Esophagus muscularis mucosa (tissue), 4 donors: ENCODE results near the gene HSD3B1. TPM values are rescaled to one million over a fixed set of nuclear protein-coding genes. Genes with fewer than 3 reads are reported as not detected.
"Not testable (repeated sequence)": the region's sequence is repeated elsewhere in the genome, so short reads cannot be mapped to it uniquely, and the experiment has no call there.

ENCODE experiments used
- DNase-seq: peaks from one replicate; pipeline ENCODE4 v3.0.0-alpha.2; 2017; ENCODE audit errors: extremely low spot score
- H3K27ac ChIP-seq, 4 donors: fragments of 200-600 bp; sonication (generic); replicated peaks in 1 of 4; 1 replicate in 3 of 4; 2 replicates in 1 of 4; pipeline ENCODE4 v1.5.1; 2016 to 2019; ENCODE audit warnings: mild to moderate bottlenecking in 1 of 4
- H3K27me3 ChIP-seq, 4 donors: fragments of 200-600 bp; sonication (generic); one replicate each; pipeline versions ENCODE4 v1.5.1 to v1.6.0; 2016 to 2019
- H3K36me3 ChIP-seq, 4 donors: fragments of 200-600 bp; sonication (generic); one replicate each; pipeline ENCODE4 v1.5.1; 2016 to 2019
- H3K4me1 ChIP-seq, 4 donors: fragments of 200-600 bp; sonication (generic); one replicate each; pipeline ENCODE4 v1.5.1; 2016 to 2019
- H3K4me3 ChIP-seq, 4 donors: fragments of 200-600 bp; sonication (generic); 1 replicate in 2 of 4; 2 replicates in 2 of 4; pipeline ENCODE4 v1.5.1; 2016 to 2019; ENCODE audit warnings: mild to moderate bottlenecking in 4 of 4, moderate library complexity in 1 of 4
- H3K9me3 ChIP-seq, 4 donors: fragments of 200-600 bp; sonication (generic); 1 replicate in 3 of 4; 2 replicates in 1 of 4; pipeline ENCODE4 v1.5.1; 2016 to 2019
- EP300 ChIP-seq: sonication (generic); formaldehyde crosslinking; IDR thresholded peaks from one replicate; pipeline ENCODE4 v1.6.1; 2017; ENCODE audit warnings: antibody characterized with exemption
- POLR2A ChIP-seq: fragments of 450-650 bp; IDR thresholded peaks from one replicate; pipeline ENCODE4 v1.6.1; 2017; ENCODE audit warnings: antibody characterized with exemption, moderate library complexity, mild to moderate bottlenecking, low read depth
- POLR2AphosphoS5 ChIP-seq, 2 donors: sonication (generic); formaldehyde crosslinking; IDR thresholded peaks; one replicate each; pipeline ENCODE4 v1.6.1; 2017; ENCODE audit warnings: antibody characterized with exemption in 2 of 2
- WGBS: methylation state at CpG from one replicate; pipeline ENCODE4 v1.1.5; 2018; 5-methylcytosine and 5-hydroxymethylcytosine counted together
- intact Hi-C: fragments of 100-400 bp; cut with DNase I; formaldehyde crosslinking; loops from one replicate; pipeline ENCODE4 v1.15.1; 2023
- total RNA-seq, 4 donors: library from RNA; depleted of rRNA; stranded (reverse); fragments of >200 nt; gene quantifications; one replicate each; pipeline versions ENCODE4 v1.1.0 to v1.2.1, GENCODE V29; 2016
- TF ChIP-seq, protein P1 (sequence below), 3 experiments: fragments of 200-600 bp in 2 of 3; fragments of 450-650 bp in 1 of 3; sonication (generic) in 2 of 3; IDR thresholded peaks; one replicate each; pipeline ENCODE4 v1.5.1; 2017 to 2019; ENCODE audit warnings: antibody characterized with exemption in 3 of 3, mild to moderate bottlenecking in 2 of 3, moderate library complexity in 1 of 3

HSD3B1 gene
- total RNA-seq, 4 donors from 2014 or later: not detected

DNA sequence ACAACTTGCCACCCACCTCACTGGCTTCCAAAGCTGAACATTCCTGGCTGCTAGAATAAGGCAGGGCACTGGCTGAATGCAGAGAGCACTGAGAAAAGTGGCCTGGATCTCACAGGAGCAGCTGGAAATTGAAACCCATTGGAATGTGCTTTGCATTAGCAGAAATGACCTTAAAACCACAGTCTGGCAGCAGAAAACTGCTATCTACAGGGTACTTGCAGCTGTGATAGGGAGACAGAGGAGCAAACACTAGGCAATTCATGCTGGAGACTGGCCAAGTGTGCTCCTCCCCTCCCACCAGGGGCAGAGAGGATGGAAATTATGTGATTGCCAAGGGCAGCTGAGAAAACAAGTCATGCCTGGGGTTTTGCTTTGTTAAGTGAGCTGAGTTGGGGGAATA is 47.2 kb downstream of the HSD3B1 start:
- Histone ChIP-seq H3K27me3 (no peaks in the 10 kb centered on the region), H3K36me3 (no peaks in the 10 kb centered on the region), H3K27ac (no peak overlapping the region), H3K4me3 (no peak overlapping the region), H3K9me3 (no peaks in the 10 kb centered on the region), H3K4me1 (peaks cover 0 to 7% (median 2%) of the 10 kb centered on the region in 4 donors)
- intact Hi-C loops: no loop called here
- TF ChIP-seq POLR2AphosphoS5 (IDR thresholded peaks at IDR 0.05): no peak
- TF ChIP-seq EP300: no peak
- TF ChIP-seq, protein P1, sequence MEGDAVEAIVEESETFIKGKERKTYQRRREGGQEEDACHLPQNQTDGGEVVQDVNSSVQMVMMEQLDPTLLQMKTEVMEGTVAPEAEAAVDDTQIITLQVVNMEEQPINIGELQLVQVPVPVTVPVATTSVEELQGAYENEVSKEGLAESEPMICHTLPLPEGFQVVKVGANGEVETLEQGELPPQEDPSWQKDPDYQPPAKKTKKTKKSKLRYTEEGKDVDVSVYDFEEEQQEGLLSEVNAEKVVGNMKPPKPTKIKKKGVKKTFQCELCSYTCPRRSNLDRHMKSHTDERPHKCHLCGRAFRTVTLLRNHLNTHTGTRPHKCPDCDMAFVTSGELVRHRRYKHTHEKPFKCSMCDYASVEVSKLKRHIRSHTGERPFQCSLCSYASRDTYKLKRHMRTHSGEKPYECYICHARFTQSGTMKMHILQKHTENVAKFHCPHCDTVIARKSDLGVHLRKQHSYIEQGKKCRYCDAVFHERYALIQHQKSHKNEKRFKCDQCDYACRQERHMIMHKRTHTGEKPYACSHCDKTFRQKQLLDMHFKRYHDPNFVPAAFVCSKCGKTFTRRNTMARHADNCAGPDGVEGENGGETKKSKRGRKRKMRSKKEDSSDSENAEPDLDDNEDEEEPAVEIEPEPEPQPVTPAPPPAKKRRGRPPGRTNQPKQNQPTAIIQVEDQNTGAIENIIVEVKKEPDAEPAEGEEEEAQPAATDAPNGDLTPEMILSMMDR (IDR thresholded peaks at IDR 0.05): no peak
- no peak for TF ChIP-seq POLR2A
- no peak for DNase-seq

DNA sequence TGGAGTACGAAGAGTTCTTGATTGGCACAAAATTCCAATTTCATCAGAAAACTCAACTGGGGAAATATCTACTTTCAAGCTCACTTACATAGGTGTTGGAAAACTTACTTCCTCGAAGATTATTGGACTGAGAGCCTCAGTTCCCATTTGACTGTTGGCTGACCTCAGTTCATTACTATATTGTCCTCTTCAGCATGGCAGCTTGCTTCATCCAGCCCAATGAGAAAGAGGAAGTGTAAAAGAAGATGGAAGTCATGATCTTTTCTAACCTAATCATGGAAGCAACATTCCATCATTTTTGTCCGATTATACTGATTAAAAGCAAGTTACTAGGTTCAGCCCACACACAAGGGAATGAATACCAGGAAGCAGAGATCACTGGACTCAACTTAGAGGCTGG is 49.4 kb downstream of the HSD3B1 start:
- 71% methylated on average over 3 of the region's 3 CpGs for WGBS
- Histone ChIP-seq H3K9me3 (no peaks in the 10 kb centered on the region), H3K27ac (no peak overlapping the region), H3K4me1 (peaks cover 0 to 7% (median 2%) of the 10 kb centered on the region in 4 donors), H3K27me3 (no peaks in the 10 kb centered on the region), H3K36me3 (no peaks in the 10 kb centered on the region), H3K4me3 (no peak overlapping the region)
- DNase-seq: no peak
- TF ChIP-seq POLR2AphosphoS5 (IDR thresholded peaks at IDR 0.05) (no peak), POLR2A (no peak), EP300 (no peak)
- TF ChIP-seq, protein P1 (IDR thresholded peaks at IDR 0.05): no peak
- intact Hi-C loops: no loop called here

DNA sequence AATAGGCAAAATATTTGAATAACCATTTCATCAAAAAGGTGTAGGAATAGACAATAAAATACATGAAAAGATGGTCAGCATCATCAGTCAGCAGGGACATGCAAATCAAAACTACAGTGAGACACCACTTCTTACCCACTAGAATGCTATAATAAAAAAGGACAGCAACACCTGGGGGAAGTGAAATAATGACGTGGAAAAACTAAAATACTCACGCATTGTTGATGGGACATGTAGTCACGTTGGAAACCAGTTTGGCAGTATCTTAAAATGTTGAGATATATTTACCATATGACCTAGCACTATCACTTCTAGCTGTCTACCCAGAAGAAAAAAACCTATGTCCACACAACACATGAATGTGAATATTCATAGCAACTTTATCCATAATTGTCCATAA is 53.4 kb downstream of the HSD3B1 start:
- H3K27ac ChIP-seq, H3K36me3 ChIP-seq, H3K27me3 ChIP-seq, intact Hi-C loops, H3K9me3 ChIP-seq, H3K4me1 ChIP-seq, H3K4me3 ChIP-seq, DNase-seq: not testable (repeated sequence)
- WGBS: 83% methylated on average over 3 of the region's 3 CpGs

DNA sequence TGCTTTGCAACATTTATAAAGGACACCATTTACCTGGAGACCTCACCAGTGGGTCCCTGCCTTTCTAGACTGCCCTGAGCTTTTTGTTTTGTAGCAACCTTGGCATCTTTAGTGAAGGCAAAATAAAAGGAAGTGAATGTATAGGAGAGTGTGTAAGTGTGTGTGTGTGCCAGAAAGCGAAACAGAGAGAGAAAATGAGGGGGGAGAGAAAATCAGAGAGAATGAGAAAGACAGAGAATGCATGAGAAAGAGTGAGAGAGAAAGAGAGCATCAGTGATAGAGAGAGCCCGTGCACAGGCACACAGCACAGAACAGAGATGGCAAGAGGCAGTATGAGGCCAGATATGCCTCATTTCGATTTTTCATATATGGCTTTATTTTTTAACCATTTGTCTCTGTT is 57.5 kb downstream of the HSD3B1 start:
- Histone ChIP-seq H3K4me1 (no peaks in the 10 kb centered on the region), H3K27me3 (no peaks in the 10 kb centered on the region), H3K4me3 (no peak overlapping the region), H3K9me3 (no peaks in the 10 kb centered on the region), H3K36me3 (no peaks in the 10 kb centered on the region), H3K27ac (no peak overlapping the region)
- WGBS: 83% methylated on average over 3 of the region's 3 CpGs
- no peak for DNase-seq
- intact Hi-C loops: no loop called here
- TF ChIP-seq EP300 (no peak), POLR2A (no peak)
- TF ChIP-seq, protein P1 (IDR thresholded peaks at IDR 0.05): no peak

Other genes starting within 250 kb of the HSD3B1 start
- gene HAO2, start 138.4 kb upstream of the HSD3B1 start, total RNA-seq: under 1 TPM in 1 of 4 donors, not detected in 3; 0.32 TPM
- not detected for gene HSD3B2, start 92.1 kb upstream of the HSD3B1 start, total RNA-seq
- 1 to 10 TPM; 2.0 to 4.8 (median 4.0) TPM for gene ZNF697, start 141.1 kb downstream of the HSD3B1 start, total RNA-seq
- 10 to 100 TPM; 20.3 to 42.7 (median 21.9) TPM for gene PHGDH, start 204.7 kb downstream of the HSD3B1 start, total RNA-seq